HCT116 (cell line): ENCODE measurements around the gene SCAF4.

Experiments used
- CEBPB ChIP-seq: IDR thresholded peaks from 2 replicates; pipeline ENCODE4 v1.6.1; 2012; ENCODE audit warnings: low read depth
- CTCF ChIP-seq, 3 experiments: fragments of 200-600 bp in 1 of 3; sonication (generic) in 1 of 3; IDR thresholded peaks in 2 of 3; conservative IDR thresholded peaks in 1 of 3; 2 replicates each; pipeline ENCODE4 v1.5.1; 2012 to 2017; ENCODE audit warnings: low read depth in 2 of 3, low read length in 2 of 3, antibody characterized with exemption in 1 of 3, borderline replicate concordance in 1 of 3, control low read depth in 1 of 3, mild to moderate bottlenecking in 1 of 3, mixed read lengths in 1 of 3, mixed run types in 1 of 3, moderate library complexity in 1 of 3; ENCODE audit not compliant: insufficient read depth in 1 of 3
- EZH2phosphoT487 ChIP-seq: fragments of 200-600 bp; IDR thresholded peaks from 2 replicates; pipeline ENCODE4 v1.6.1; 2018; ENCODE audit warnings: antibody characterized with exemption, borderline replicate concordance
- FOSL1 ChIP-seq: IDR thresholded peaks from 2 replicates; pipeline ENCODE4 v1.6.1; 2012; ENCODE audit warnings: low read depth
- POLR2A ChIP-seq: IDR thresholded peaks from 2 replicates; pipeline ENCODE4 v1.7.0; 2011; ENCODE audit warnings: borderline replicate concordance; ENCODE audit not compliant: insufficient read depth, insufficient read length; ENCODE audit errors: extremely low read depth
- SP1 ChIP-seq: IDR thresholded peaks from 2 replicates; pipeline ENCODE4 v1.6.1; 2012; ENCODE audit warnings: low read depth
- YY1 ChIP-seq: IDR thresholded peaks from 2 replicates; pipeline ENCODE4 v1.6.1; 2011; ENCODE audit warnings: low read length, low read depth, moderate library complexity, mild to moderate bottlenecking; ENCODE audit not compliant: insufficient replicate concordance; ENCODE audit errors: extremely low read depth
- ZNF274 ChIP-seq: fragments of 200-500 bp; sonication (Bioruptor generic); IDR thresholded peaks from 2 replicates; pipeline ENCODE4 v1.6.1; 2014; ENCODE audit warnings: mild to moderate bottlenecking, low read depth, low read length, inconsistent platforms

DNA sequence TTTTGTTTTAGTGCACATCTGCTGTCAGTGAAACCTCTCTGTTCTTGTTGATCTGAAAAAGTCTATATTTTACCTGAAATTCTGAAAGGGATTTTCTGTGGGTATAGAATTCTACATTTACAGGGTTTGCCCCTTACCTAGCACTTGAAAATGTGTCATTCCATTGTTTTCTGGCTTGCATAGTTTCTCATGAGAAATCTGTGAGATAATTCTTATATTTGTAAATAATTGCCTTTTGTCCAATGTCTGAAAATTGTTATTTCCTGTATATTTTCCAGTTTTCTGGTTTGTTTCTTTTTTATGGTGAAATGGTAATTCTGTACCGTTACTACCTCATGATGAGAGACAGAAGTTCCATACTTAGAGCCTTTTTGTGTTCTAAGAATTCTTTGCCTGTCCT is 11.8 kb upstream of the SCAF4 start:
- TF ChIP-seq SP1 (no peak), FOSL1 (no peak), EZH2phosphoT487 (no peak), CTCF (IDR thresholded peaks at IDR 0.05 in 2 of 3, conservative IDR thresholded peaks at IDR 0.05 in 1 of 3; ENCODE audit: borderline replicate concordance in 1 of 3, insufficient read depth in 1 of 3, low read depth in 2 of 3, low read length in 2 of 3) (no peak), ZNF274 (no peak), YY1 (no peak), CEBPB (no peak), POLR2A (no peak)
